Activated naive CD8-positive, alpha-beta T cell treated with anti-CD3 and anti-CD28 coated beads, Interleukin-2, amount 50 U/mL, for 24 hours (primary cell): ENCODE measurements around the gene PHLDA2.

Experiments used
- ATAC-seq: fragments of 150-1000 bp; cut with Tn5 transposase; one replicate; pipeline ENCODE4 v1.10.0; 2021
- DNase-seq: peaks from one replicate; pipeline ENCODE4 v3.0.0; 2021
- H3K27ac Mint-ChIP-seq: one replicate; pipeline ENCODE4 v1.8.0; 2021; ENCODE audit warnings: mild to moderate bottlenecking, mixed read lengths
- H3K27me3 Mint-ChIP-seq: one replicate; pipeline ENCODE4 v1.8.0; 2021; ENCODE audit warnings: mixed read lengths
- H3K36me3 Mint-ChIP-seq: one replicate; pipeline ENCODE4 v1.8.0; 2021; ENCODE audit warnings: low read depth, mixed read lengths
- H3K4me1 Mint-ChIP-seq: one replicate; pipeline ENCODE4 v1.8.0; 2021; ENCODE audit warnings: mixed read lengths
- H3K4me3 Mint-ChIP-seq: one replicate; pipeline ENCODE4 v1.8.0; 2021; ENCODE audit warnings: mild to moderate bottlenecking, moderate library complexity, mixed read lengths
- H3K9me3 Mint-ChIP-seq: one replicate; pipeline ENCODE4 v1.8.0; 2021; ENCODE audit warnings: mixed read lengths

Gene PHLDA2

GRCh38 chr11:2927851-2928604 is 1.2 kb downstream of the PHLDA2 start:
- Mint-ChIP-seq H3K9me3 (no peaks in the 10 kb centered on the region), H3K4me3 (peak overlapping the region; percentile 65), H3K36me3 (no peaks in the 10 kb centered on the region), H3K27me3 (peaks cover 23% of the 10 kb centered on the region), H3K27ac (no peak overlapping the region), H3K4me1 (peaks cover 27% of the 10 kb centered on the region)
- ATAC-seq = no peak
- DNase-seq = no peak

- H3K9me3 Mint-ChIP-seq = no peaks in the 10 kb centered on the region
- no peaks in the 10 kb centered on the region for H3K36me3 Mint-ChIP-seq
- H3K4me3 Mint-ChIP-seq = peak overlapping the region; percentile 65
- peaks cover 23% of the 10 kb centered on the region for H3K27me3 Mint-ChIP-seq
- peaks cover 22% of the 10 kb centered on the region for H3K4me1 Mint-ChIP-seq
- ATAC-seq = no peak
- no peak for DNase-seq
- no peak overlapping the region for H3K27ac Mint-ChIP-seq
Measured at GRCh38 chr11:2927121-2927800, 2.0 kb downstream of the PHLDA2 start.

DNA sequence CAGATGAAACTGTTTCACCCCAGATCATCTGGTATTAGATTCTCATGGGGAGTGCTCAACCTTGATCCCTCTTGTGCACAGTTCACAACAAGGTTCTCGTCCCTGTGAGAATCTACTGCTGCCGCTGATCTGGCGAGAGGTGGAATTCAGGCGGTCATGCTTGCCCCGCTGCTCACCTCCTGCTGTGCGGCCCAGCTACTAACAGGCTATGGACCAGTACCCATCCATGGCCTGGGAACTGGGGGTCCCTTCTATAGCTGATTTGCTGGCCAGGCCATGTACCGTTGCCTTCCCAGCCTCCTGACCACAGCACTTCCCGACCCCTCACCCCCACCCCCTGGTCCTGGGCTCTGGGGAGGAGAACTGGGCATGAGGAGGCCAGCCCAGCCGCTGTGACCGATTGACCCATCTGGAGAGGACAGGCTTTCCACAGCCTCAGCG is 2.6 kb downstream of the PHLDA2 start:
- DNase-seq = no peak
- Mint-ChIP-seq H3K4me3 (no peak overlapping the region), H3K9me3 (no peaks in the 10 kb centered on the region), H3K27ac (no peak overlapping the region), H3K27me3 (peaks cover 23% of the 10 kb centered on the region), H3K36me3 (no peaks in the 10 kb centered on the region), H3K4me1 (peaks cover 22% of the 10 kb centered on the region)
- ATAC-seq = no peak

DNA sequence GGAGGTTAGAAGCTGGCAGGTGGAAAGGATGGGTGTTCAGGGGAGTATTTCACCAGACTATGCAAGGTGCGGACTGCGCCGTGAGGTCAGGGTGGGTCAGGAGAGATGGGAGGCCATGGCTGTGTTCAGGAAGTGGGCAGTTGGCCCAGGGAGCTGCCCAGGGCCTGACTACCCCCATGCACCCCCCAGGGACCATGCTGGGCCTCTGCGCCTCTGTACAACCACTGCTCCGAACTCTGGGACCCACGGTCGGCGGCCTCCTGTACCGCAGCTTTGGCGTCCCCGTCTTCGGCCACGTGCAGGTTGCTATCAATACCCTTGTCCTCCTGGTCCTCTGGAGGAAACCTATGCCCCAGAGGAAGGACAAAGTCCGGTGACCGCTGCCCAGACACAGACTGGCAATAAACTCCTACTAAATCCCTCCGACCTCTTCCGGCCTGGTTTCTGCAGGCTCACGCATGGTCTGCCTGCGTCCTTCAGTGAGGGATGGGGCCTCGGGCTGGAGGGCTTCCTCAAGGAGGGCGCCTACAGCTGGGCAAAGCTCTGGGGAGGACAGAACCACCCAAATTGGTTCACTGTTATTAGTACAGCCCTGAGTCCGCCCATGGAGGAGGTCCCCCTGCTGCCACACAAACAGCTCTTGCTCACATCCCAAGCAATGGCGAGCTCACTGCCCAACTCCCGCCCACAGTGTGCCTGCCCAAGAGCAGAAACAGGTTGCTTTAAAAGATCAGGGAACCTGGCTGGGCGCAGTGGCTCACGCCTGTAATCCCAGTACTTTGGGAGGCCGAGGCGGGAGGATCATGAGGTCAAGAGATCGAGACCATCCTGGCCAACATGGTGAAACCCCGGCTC is 4.2 kb downstream of the PHLDA2 start:
- Mint-ChIP-seq H3K4me3 (no peak overlapping the region), H3K27me3 (peaks cover 23% of the 10 kb centered on the region), H3K4me1 (peaks cover 15% of the 10 kb centered on the region), H3K36me3 (no peaks in the 10 kb centered on the region), H3K9me3 (no peaks in the 10 kb centered on the region), H3K27ac (no peak overlapping the region)
- ATAC-seq (no peak), DNase-seq (no peak)

DNA sequence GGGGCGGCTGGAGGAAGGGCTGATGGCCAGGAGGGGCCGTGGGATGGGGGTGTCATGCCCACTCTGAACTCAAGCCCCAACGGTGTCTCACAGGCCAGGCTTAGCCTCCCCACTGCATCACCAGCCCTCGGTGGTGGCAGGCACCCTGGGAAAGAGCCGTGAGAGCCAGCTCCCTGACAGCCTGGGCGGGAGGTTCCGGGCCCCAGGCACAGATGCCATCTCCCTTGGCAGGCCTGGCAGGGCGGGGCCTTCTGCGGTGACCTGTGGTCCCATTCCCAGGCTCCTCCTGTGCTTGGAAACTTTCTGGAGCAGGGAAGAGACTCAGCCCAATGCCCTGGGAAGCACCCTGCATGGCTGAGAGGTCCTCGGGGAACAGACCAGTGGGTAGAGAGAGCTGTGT is 4.8 kb downstream of the PHLDA2 start:
- no peak overlapping the region for H3K4me3 Mint-ChIP-seq
- no peaks in the 10 kb centered on the region for H3K9me3 Mint-ChIP-seq
- peaks cover 21% of the 10 kb centered on the region for H3K27me3 Mint-ChIP-seq
- DNase-seq = no peak
- H3K27ac Mint-ChIP-seq = no peak overlapping the region
- no peak for ATAC-seq
- H3K36me3 Mint-ChIP-seq = no peaks in the 10 kb centered on the region
- peaks cover 12% of the 10 kb centered on the region for H3K4me1 Mint-ChIP-seq

GRCh38 chr11:2923446-2924375 is 5.5 kb downstream of the PHLDA2 start:
- Mint-ChIP-seq H3K27ac (no peak overlapping the region), H3K9me3 (no peaks in the 10 kb centered on the region), H3K36me3 (no peaks in the 10 kb centered on the region), H3K27me3 (peaks cover 18% of the 10 kb centered on the region), H3K4me3 (no peak overlapping the region), H3K4me1 (peaks cover 9% of the 10 kb centered on the region)
- ATAC-seq (no peak), DNase-seq (no peak)

DNA sequence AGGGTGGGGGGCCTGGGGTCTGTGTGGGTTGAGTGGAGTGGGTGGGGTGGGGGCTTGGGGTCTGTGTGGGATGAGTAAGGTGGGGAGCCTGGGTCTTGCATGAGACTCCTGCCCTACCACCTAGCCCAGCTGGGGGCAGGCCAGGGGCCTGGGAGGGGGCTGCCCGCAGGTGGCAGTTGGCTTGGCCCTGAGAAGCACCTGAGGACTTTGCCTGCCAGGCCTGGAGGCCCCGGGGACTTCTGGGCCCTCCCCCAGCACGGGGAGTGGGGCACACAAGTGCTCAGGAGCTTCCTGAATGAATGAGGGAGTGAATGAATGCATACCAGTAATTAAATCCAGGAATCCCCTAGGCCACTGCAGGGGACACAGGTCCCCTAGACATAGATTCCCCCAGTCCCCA is 6.6 kb downstream of the PHLDA2 start:
- no peak overlapping the region for H3K27ac Mint-ChIP-seq

GRCh38 chr11:2921742-2922493 is 7.3 kb downstream of the PHLDA2 start:
- ATAC-seq (no peak), DNase-seq (no peak)
- Mint-ChIP-seq H3K27ac (no peak overlapping the region), H3K36me3 (no peaks in the 10 kb centered on the region), H3K4me1 (no peaks in the 10 kb centered on the region), H3K27me3 (peaks cover 6% of the 10 kb centered on the region), H3K4me3 (no peak overlapping the region), H3K9me3 (no peaks in the 10 kb centered on the region)

More for the DNA sequence above, 6.6 kb downstream of the PHLDA2 start:
- Mint-ChIP-seq H3K27me3 (peaks cover 11% of the 10 kb centered on the region), H3K4me3 (no peak overlapping the region), H3K9me3 (no peaks in the 10 kb centered on the region), H3K36me3 (no peaks in the 10 kb centered on the region), H3K4me1 (peaks cover 2% of the 10 kb centered on the region)
- DNase-seq = no peak
- ATAC-seq = no peak

GRCh38 chr11:2921261-2921660 is 8.0 kb downstream of the PHLDA2 start:
- no peaks in the 10 kb centered on the region for H3K9me3 Mint-ChIP-seq
- ATAC-seq (no peak), DNase-seq (no peak)
- no peaks in the 10 kb centered on the region for H3K4me1 Mint-ChIP-seq
- H3K36me3 Mint-ChIP-seq = no peaks in the 10 kb centered on the region
- no peak overlapping the region for H3K27ac Mint-ChIP-seq
- H3K27me3 Mint-ChIP-seq = peaks cover under 1% of the 10 kb centered on the region
- H3K4me3 Mint-ChIP-seq = no peak overlapping the region

- H3K4me1 Mint-ChIP-seq = no peaks in the 10 kb centered on the region
- H3K9me3 Mint-ChIP-seq = no peaks in the 10 kb centered on the region
- no peak for ATAC-seq
- no peaks in the 10 kb centered on the region for H3K36me3 Mint-ChIP-seq
- H3K27ac Mint-ChIP-seq = no peak overlapping the region
- H3K27me3 Mint-ChIP-seq = no peaks in the 10 kb centered on the region
- no peak overlapping the region for H3K4me3 Mint-ChIP-seq
- no peak for DNase-seq
Measured at GRCh38 chr11:2920343-2920742, 8.9 kb downstream of the PHLDA2 start.

DNA sequence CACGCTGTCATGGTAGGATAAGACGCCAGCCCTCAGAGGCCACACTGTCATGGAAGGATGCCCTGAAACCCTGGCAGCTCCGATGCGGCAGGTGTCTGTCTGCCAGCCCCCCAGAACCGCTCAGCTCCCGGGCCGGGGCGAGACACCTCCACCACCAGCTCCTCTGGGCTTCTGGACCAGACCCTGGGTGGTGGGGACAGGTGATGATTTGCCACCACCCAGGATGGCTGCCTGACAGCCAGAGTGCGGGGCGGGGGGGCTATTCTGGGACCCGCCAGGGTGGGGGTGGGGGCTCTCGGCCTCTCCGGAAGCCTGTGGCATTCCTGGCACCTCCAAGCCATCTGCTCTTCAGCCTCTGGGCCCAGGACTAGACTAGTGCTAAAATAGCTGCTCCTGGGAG is 9.4 kb downstream of the PHLDA2 start:
- Mint-ChIP-seq H3K27ac (no peak overlapping the region), H3K9me3 (no peaks in the 10 kb centered on the region), H3K4me3 (no peak overlapping the region), H3K4me1 (no peaks in the 10 kb centered on the region), H3K27me3 (no peaks in the 10 kb centered on the region), H3K36me3 (no peaks in the 10 kb centered on the region)
- DNase-seq = no peak
- no peak for ATAC-seq

GRCh38 chr11:2919188-2919587 is 10.0 kb downstream of the PHLDA2 start:
- Mint-ChIP-seq H3K36me3 (no peaks in the 10 kb centered on the region), H3K27me3 (no peaks in the 10 kb centered on the region), H3K4me3 (no peak overlapping the region), H3K9me3 (no peaks in the 10 kb centered on the region), H3K4me1 (no peaks in the 10 kb centered on the region), H3K27ac (no peak overlapping the region)
- ATAC-seq (no peak), DNase-seq (no peak)

DNA sequence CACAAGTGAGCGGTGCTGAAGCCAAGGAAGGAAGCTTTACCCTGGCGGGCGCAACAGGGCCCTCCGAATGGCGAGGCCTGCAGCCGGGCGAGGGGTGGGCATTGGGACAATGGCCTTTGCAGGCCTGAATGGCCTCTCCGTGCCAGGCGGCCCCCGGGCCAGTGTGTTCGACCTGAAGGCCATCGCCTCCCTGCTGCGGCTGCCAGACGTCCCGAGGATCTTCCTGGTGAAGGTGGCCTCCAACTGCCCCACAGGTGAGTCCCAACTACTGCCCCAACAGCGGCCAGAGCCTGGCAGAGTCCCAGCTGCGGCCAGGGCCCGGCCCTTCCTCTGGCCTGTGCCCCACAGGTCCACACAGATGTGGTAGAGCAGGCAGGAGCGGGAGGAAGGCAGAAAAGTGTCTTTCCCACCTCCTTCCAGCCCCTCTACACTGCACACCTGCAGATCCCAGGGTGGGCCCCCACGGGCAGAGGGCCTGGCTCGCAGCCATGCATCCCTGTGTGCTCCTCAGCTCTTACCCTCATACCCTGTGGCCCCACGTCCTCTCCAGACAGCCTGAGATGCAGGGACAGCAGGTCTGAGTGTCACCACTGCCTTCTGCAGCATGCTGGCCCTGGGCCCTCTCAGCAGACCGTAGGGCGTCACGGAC is 11.3 kb downstream of the PHLDA2 start:
- no peak overlapping the region for H3K27ac Mint-ChIP-seq
- no peaks in the 10 kb centered on the region for H3K27me3 Mint-ChIP-seq
- no peak for ATAC-seq
- no peak for DNase-seq
- peaks cover 8% of the 10 kb centered on the region for H3K4me1 Mint-ChIP-seq
- no peak overlapping the region for H3K4me3 Mint-ChIP-seq
- H3K36me3 Mint-ChIP-seq = no peaks in the 10 kb centered on the region
- no peaks in the 10 kb centered on the region for H3K9me3 Mint-ChIP-seq
